MM.1S (cell line): ENCODE measurements around the gene ZMIZ1.

Experiments
- DNase-seq: peaks from one replicate; pipeline ENCODE4 v3.0.0-alpha.2; 2015
- H2AFZ ChIP-seq: fragments of 300-600 bp; sonication (generic); 2 replicates; pipeline ENCODE4 v1.6.0; 2016; ENCODE audit warnings: antibody characterized with exemption, low read length
- H3F3A ChIP-seq: fragments of 300-600 bp; sonication (generic); 2 replicates; pipeline ENCODE4 v1.6.1; 2016; ENCODE audit warnings: mild to moderate bottlenecking, antibody characterized with exemption, low read length, moderate library complexity, mixed read lengths; ENCODE audit not compliant: insufficient read depth
- H3K27ac ChIP-seq: fragments of 300-600 bp; sonication (generic); 2 replicates; pipeline ENCODE4 v1.5.1; 2016; ENCODE audit warnings: mild to moderate bottlenecking, low read length
- H3K27me3 ChIP-seq: fragments of 300-600 bp; sonication (generic); replicated peaks from 2 replicates; pipeline ENCODE4 v1.6.0; 2016; ENCODE audit warnings: low read length; ENCODE audit not compliant: insufficient read depth
- H3K36me3 ChIP-seq: fragments of 300-600 bp; sonication (generic); replicated peaks from 2 replicates; pipeline ENCODE4 v1.6.1; 2016; ENCODE audit warnings: mild to moderate bottlenecking, low read length, mixed read lengths; ENCODE audit not compliant: insufficient read depth
- H3K4me1 ChIP-seq: fragments of 300-600 bp; sonication (generic); 2 replicates; pipeline ENCODE4 v1.6.1; 2016; ENCODE audit warnings: low read length, mixed read lengths
- H3K4me2 ChIP-seq: fragments of 300-600 bp; sonication (generic); 2 replicates; pipeline ENCODE4 v1.6.0; 2016; ENCODE audit warnings: low read depth, low read length
- H3K4me3 ChIP-seq: fragments of 300-600 bp; sonication (generic); 2 replicates; pipeline ENCODE4 v1.5.1; 2016; ENCODE audit warnings: low read length, mixed read lengths
- H3K79me2 ChIP-seq: fragments of 300-600 bp; sonication (generic); 2 replicates; pipeline ENCODE4 v1.6.1; 2016; ENCODE audit warnings: mixed run types, low read length, mixed read lengths
- H3K9ac ChIP-seq: fragments of 300-600 bp; sonication (generic); 2 replicates; pipeline ENCODE4 v1.6.1; 2016; ENCODE audit warnings: low read length, mixed read lengths
- H3K9me2 ChIP-seq: fragments of 300-600 bp; sonication (generic); replicated peaks from 2 replicates; pipeline ENCODE4 v1.6.1; 2016; ENCODE audit warnings: mild to moderate bottlenecking, low read length, mixed read lengths; ENCODE audit not compliant: insufficient read depth
- H3K9me3 ChIP-seq: fragments of 300-600 bp; sonication (generic); replicated peaks from 2 replicates; pipeline ENCODE4 v1.6.1; 2016; ENCODE audit warnings: mild to moderate bottlenecking, low read length, mixed read lengths; ENCODE audit not compliant: insufficient read depth
- H4K20me1 ChIP-seq: fragments of 300-600 bp; sonication (generic); 2 replicates; pipeline ENCODE4 v1.6.1; 2016; ENCODE audit warnings: mild to moderate bottlenecking, low read length, moderate library complexity, mixed read lengths; ENCODE audit not compliant: insufficient read depth
- CTCF ChIP-seq: fragments of 300-600 bp; sonication (generic); IDR thresholded peaks from 2 replicates; pipeline ENCODE4 v1.5.1; 2016; ENCODE audit warnings: antibody characterized with exemption, low read length, mixed read lengths
- EZH2 ChIP-seq: fragments of 300-600 bp; sonication (generic); optimal IDR thresholded peaks from 2 replicates; pipeline ENCODE3; 2017; ENCODE audit warnings: low read depth, mild to moderate bottlenecking, antibody characterized with exemption, low read length, mixed read lengths
- EZH2phosphoT487 ChIP-seq: fragments of 300-600 bp; sonication (generic); IDR thresholded peaks from 2 replicates; pipeline ENCODE4 v1.6.1; 2018; ENCODE audit warnings: antibody characterized with exemption, low read length

Gene ZMIZ1

GRCh38 chr10:79138449-79139123 lies 69.8 kb downstream of the ZMIZ1 start:
- peaks cover 22% of the 10 kb centered on the region for H3K4me1 ChIP-seq
- H3K9ac ChIP-seq = no peak overlapping the region
- H3K4me2 ChIP-seq = no peak overlapping the region
- TF ChIP-seq EZH2 = no peak
- no peak for TF ChIP-seq EZH2phosphoT487
- TF ChIP-seq CTCF = no peak
- H3K36me3 ChIP-seq = no peaks in the 10 kb centered on the region
- no peak overlapping the region for H3K4me3 ChIP-seq
- no peaks in the 10 kb centered on the region for H3F3A ChIP-seq
- H3K9me3 ChIP-seq = no peaks in the 10 kb centered on the region
- no peak overlapping the region for H3K27ac ChIP-seq
- DNase-seq = no peak
- H4K20me1 ChIP-seq = no peaks in the 10 kb centered on the region
- H2AFZ ChIP-seq = peak overlapping the region; percentile 84; the same call in 1 of the 2 replicates
- H3K9me2 ChIP-seq = no peaks in the 10 kb centered on the region
- H3K27me3 ChIP-seq = no peaks in the 10 kb centered on the region
- 0 out of 2 replicates have a peak, but pooled peaks cover 4% of the 10 kb centered on the region for H3K79me2 ChIP-seq

- H3F3A ChIP-seq = no peaks in the 10 kb centered on the region
- H3K27me3 ChIP-seq = no peaks in the 10 kb centered on the region
- peaks cover 22% of the 10 kb centered on the region for H3K4me1 ChIP-seq
- H3K9ac ChIP-seq = no peak overlapping the region
- 0 out of 2 replicates have a peak, but pooled peaks cover 4% of the 10 kb centered on the region for H3K79me2 ChIP-seq
- no peak overlapping the region for H2AFZ ChIP-seq
- H3K9me3 ChIP-seq = no peaks in the 10 kb centered on the region
- H4K20me1 ChIP-seq = no peaks in the 10 kb centered on the region
- H3K4me2 ChIP-seq = no peak overlapping the region
- DNase-seq = no peak
- no peaks in the 10 kb centered on the region for H3K9me2 ChIP-seq
- no peaks in the 10 kb centered on the region for H3K36me3 ChIP-seq
- no peak overlapping the region for H3K4me3 ChIP-seq
- no peak overlapping the region for H3K27ac ChIP-seq
- no peak for TF ChIP-seq EZH2
- no peak for TF ChIP-seq CTCF
- no peak for TF ChIP-seq EZH2phosphoT487
Observed at GRCh38 chr10:79139124-79139835, 70.5 kb downstream of the ZMIZ1 start.

GRCh38 chr10:79140085-79140793 lies 71.5 kb downstream of the ZMIZ1 start:
- Histone ChIP-seq H2AFZ (no peak overlapping the region), H3K9me2 (no peaks in the 10 kb centered on the region), H3K9ac (no peak overlapping the region), H3K4me1 (peaks cover 22% of the 10 kb centered on the region), H3K4me2 (no peak overlapping the region), H3F3A (no peaks in the 10 kb centered on the region), H3K4me3 (no peak overlapping the region), H3K79me2 (0 out of 2 replicates have a peak, but pooled peaks cover 4% of the 10 kb centered on the region), H3K36me3 (no peaks in the 10 kb centered on the region), H3K9me3 (no peaks in the 10 kb centered on the region), H3K27me3 (no peaks in the 10 kb centered on the region), H4K20me1 (no peaks in the 10 kb centered on the region), H3K27ac (no peak overlapping the region)
- TF ChIP-seq CTCF = no peak
- TF ChIP-seq EZH2 = no peak
- TF ChIP-seq EZH2phosphoT487 = no peak
- no peak for DNase-seq
